IPS-20b (cell line): ENCODE data around the gene PHACTR2.
A peak's percentile ranks its signal among the peaks of the same experiment; 100 is the strongest.

Experiments
- H3K27ac ChIP-seq: one replicate; pipeline ENCODE4 v1.5.1; 2013; ENCODE audit warnings: low read length
- H3K27me3 ChIP-seq: 2 replicates; pipeline ENCODE4 v1.6.1; 2013; ENCODE audit warnings: mild to moderate bottlenecking, low read length, inconsistent platforms; ENCODE audit not compliant: insufficient read depth
- H3K36me3 ChIP-seq: 2 replicates; pipeline ENCODE4 v1.6.1; 2013; ENCODE audit warnings: low read depth, mild to moderate bottlenecking, inconsistent platforms, low read length, moderate library complexity; ENCODE audit not compliant: insufficient read depth
- H3K4me1 ChIP-seq: 2 replicates; pipeline ENCODE4 v1.6.1; 2013; ENCODE audit warnings: mild to moderate bottlenecking, control low read depth, inconsistent platforms, low read length, moderate library complexity; ENCODE audit not compliant: insufficient read depth
- H3K4me3 ChIP-seq: 2 replicates; pipeline ENCODE4 v1.5.1; 2013; ENCODE audit warnings: mild to moderate bottlenecking, low read length, inconsistent platforms
- H3K9ac ChIP-seq: 2 replicates; pipeline ENCODE4 v1.6.1; 2013; ENCODE audit warnings: low read depth, mild to moderate bottlenecking, inconsistent platforms, low read length, moderate library complexity
- H3K9me3 ChIP-seq: 2 replicates; pipeline ENCODE4 v1.6.1; 2013; ENCODE audit warnings: mild to moderate bottlenecking, low read depth, low read length, inconsistent platforms; ENCODE audit not compliant: insufficient read depth

PHACTR2 gene

DNA sequence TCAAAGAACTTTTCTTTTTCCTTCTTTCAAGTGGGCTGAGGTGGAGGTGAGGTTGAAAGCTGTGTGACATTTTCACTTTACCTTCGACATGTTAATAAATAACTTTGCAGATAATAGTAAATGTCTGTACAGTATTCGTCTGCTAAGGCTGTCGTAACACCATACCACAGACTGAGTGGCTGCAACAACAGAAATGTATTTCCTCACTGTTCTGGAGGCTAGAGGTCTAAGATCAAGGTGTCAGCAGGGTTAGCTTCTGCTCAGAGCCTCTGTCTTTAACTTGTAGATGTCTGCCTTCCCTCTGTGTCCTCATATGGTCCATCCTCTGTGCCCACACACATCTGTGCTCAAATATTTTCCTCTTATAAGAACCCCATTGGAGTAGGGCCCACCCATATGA is 14.9 kb downstream of the PHACTR2 start:
- Histone ChIP-seq H3K27ac (no peak overlapping the region), H3K9me3 (no peaks in the 10 kb centered on the region), H3K9ac (no peak overlapping the region), H3K4me1 (peaks cover 61% of the 10 kb centered on the region), H3K4me3 (no peak overlapping the region), H3K27me3 (no peaks in the 10 kb centered on the region), H3K36me3 (no peaks in the 10 kb centered on the region)

DNA sequence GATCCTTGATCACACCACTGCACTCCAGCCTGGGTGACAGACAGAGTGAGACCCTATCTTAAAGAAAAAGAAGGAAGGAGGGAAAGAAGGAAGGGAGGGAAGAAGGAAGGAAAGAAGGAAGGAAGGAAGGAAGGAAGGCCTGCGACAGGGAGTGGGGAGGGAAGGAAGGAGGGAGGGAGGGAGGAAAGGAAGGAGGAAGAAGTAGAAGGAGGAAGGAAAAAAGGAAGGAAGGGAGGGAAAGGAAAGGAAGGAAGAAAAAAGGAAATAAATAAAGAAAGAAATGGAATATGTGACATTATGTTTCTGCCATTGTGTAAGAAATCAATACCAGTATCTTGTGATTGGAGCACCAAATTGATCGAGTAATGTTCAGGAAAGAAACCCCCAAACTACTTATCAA is 16.2 kb downstream of the PHACTR2 start:
- no peak overlapping the region for H3K9ac ChIP-seq
- no peak overlapping the region for H3K4me3 ChIP-seq
- no peak overlapping the region for H3K27ac ChIP-seq
- H3K9me3 ChIP-seq: no peaks in the 10 kb centered on the region
- peaks cover 61% of the 10 kb centered on the region for H3K4me1 ChIP-seq
- H3K36me3 ChIP-seq: no peaks in the 10 kb centered on the region
- H3K27me3 ChIP-seq: no peaks in the 10 kb centered on the region

DNA sequence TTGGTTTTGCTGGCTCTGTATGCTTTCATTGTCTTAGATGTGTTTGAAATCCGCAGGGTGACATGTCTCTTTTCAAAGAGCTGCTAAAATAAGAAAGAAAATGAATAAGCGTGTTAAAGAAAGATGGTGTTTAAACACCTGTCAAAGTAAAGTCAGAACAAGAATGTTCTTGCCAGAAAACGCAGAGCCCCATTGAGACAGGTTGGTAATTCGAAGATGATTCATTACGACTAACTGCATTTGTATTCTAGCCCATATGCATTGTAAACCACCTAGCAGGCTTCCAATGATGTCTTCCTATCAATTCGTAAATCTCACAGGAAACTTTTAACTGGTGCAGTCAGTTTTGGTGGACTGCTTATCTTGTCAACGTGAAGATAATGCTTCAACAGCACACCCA is 16.8 kb downstream of the PHACTR2 start:
- H3K4me1 ChIP-seq: peaks cover 61% of the 10 kb centered on the region
- H3K9ac ChIP-seq: no peak overlapping the region
- H3K9me3 ChIP-seq: no peaks in the 10 kb centered on the region
- H3K27me3 ChIP-seq: no peaks in the 10 kb centered on the region
- H3K27ac ChIP-seq: no peak overlapping the region
- H3K36me3 ChIP-seq: no peaks in the 10 kb centered on the region
- H3K4me3 ChIP-seq: no peak overlapping the region

DNA sequence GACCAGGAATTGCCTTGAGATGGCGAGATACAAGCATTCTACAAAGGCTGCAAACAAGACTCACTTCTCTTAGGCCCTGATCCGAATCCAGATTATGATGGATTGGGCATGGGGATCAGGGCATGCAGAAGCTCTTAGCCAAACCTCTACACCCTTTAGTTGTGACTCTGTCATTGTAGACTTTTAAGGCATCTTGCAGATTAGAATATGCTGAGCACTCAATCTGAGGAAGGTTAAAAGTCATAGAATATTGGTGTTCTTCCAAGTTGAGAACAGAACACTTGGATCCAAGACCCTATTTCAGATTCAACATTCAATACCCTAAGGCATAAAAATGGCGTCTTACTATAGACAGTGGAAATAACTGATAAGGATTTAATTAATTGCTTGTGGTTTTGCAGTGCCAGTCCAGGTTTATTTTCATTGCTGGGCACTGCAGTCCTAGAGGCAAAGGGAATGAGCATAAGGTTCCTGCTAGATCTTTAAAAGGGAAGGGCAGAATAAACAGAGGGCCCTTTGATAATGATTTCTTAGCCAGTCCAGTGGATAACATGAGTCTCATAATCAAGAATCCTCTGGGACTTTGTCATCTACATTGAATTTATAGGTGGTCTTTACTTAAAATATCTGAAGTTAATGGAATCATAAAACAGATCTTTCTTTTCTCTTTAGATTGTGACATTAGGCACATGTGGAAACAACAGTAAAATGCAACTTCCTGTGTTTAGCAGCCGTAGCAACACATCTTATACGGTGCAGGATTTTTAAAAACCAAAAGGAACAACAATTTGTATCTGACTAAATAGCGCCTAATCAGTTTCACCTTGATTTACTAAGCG is 17.6 kb downstream of the PHACTR2 start:
- Histone ChIP-seq H3K36me3 (no peaks in the 10 kb centered on the region), H3K27ac (no peak overlapping the region), H3K4me1 (peaks cover 54% of the 10 kb centered on the region)

DNA sequence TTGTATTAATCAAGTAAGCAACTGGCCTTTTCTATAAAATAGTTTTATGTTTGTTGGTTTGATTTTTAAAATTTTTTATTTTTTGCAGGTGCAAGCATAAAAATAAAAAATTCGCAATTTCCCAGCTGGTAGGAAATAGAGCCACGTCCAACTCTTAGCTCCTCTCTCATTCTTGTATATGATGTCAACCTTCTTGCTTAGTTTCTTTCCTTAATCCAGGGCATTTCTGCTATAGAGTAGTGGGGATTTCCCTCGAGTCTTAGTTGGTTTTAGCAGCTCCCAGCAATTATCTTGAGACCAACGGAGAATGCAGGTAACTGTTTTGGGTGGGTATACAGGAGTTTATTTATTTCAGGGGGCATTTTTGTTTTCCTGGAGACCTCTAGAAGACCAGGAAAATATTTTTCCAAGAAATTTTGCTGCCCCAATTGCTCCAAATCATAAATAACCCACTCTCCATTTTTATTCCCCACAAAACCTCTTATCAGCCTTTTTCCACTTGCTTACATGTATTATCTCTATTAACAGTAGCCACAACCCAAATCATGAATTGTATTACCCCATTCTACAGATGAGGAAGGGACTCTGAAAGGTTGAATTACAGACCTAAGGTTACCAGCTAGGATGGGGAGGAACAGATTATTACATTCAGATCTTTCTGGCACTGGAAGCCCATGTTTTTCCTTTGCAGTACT is 18.4 kb downstream of the PHACTR2 start:
- Histone ChIP-seq H3K27me3 (no peaks in the 10 kb centered on the region), H3K9ac (no peak overlapping the region), H3K27ac (no peak overlapping the region), H3K36me3 (no peaks in the 10 kb centered on the region), H3K4me1 (peaks cover 52% of the 10 kb centered on the region), H3K4me3 (no peak overlapping the region), H3K9me3 (no peaks in the 10 kb centered on the region)

More for the DNA sequence above, 17.6 kb downstream of the PHACTR2 start:
- no peak overlapping the region for H3K9ac ChIP-seq
- H3K4me3 ChIP-seq: no peak overlapping the region
- H3K9me3 ChIP-seq: no peaks in the 10 kb centered on the region
- no peaks in the 10 kb centered on the region for H3K27me3 ChIP-seq

DNA sequence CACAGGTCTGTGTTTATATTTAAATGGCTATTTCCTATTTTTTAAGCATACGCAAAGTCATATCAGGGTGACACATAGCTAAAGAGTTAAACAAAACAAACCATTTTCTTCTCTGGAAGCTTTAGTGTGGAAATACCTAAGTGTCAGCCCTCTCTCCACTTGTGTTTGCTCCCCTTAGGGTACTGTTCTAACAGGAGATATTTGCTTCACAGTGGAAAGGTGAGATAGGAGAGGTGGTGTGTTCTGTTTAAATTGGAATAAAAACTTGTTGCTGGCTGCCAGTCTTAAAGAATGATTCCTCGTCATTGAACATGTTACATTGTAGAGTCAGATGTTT is 18.9 kb downstream of the PHACTR2 start:
- Histone ChIP-seq H3K36me3 (no peaks in the 10 kb centered on the region), H3K4me1 (peaks cover 49% of the 10 kb centered on the region), H3K9ac (no peak overlapping the region), H3K9me3 (no peaks in the 10 kb centered on the region), H3K27me3 (no peaks in the 10 kb centered on the region), H3K4me3 (no peak overlapping the region), H3K27ac (no peak overlapping the region)

DNA sequence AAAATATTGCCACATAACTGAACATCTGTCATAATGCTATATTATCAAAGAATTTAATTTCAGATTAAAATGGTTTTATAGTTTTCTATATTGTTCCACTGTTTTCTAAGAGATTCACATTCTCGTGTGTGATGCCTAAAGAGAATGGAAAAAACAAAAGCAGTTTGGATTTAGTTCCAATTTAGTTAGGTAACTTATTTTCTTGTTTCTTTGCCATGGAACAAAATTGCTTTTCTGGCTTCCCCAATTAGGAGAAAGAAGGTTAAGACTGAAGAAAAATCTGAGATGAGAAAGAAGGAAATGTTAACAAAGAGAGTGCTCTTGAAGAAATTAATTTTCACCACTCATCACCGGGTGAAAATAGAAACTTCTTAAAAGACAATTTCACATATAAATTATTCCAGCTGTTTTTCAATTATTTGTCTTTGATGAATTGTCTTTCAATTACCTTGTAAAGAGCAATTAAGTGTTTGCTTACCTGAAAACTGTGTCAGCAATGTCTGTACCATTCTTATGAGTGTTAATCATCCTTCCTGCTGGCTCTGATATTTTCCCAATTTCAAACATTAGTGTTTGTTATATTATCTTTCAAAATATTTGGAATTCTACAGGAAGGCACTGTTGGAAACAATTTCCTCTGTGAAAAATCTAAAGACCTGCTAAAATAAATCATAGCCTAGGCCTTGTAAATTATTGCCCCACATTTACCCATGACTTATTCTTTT is 19.5 kb downstream of the PHACTR2 start:
- no peaks in the 10 kb centered on the region for H3K9me3 ChIP-seq
- no peak overlapping the region for H3K4me3 ChIP-seq
- peaks cover 43% of the 10 kb centered on the region for H3K4me1 ChIP-seq
- no peaks in the 10 kb centered on the region for H3K36me3 ChIP-seq
- H3K27me3 ChIP-seq: no peaks in the 10 kb centered on the region
- no peak overlapping the region for H3K27ac ChIP-seq
- H3K9ac ChIP-seq: no peak overlapping the region

DNA sequence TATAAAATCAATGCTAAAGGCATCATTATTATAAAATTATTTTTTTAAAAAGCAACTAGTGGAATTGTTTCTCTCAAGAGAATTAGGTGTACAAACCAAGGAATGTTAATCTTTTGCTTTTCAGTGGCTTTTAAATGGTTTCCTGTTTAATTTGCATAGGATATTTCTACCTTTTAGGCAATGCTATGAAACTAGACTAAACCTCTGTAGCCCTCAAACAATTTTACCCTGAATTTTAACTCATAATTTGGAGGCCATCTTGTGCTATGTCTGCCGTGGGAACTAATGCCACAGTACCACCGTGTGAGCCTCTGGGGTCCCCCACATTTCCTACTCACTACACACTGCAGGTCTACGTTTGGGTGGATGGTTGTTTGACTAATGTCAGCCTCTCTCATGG is 20.6 kb downstream of the PHACTR2 start:
- no peaks in the 10 kb centered on the region for H3K9me3 ChIP-seq
- no peaks in the 10 kb centered on the region for H3K27me3 ChIP-seq
- no peak overlapping the region for H3K4me3 ChIP-seq
- no peaks in the 10 kb centered on the region for H3K36me3 ChIP-seq
- peaks cover 40% of the 10 kb centered on the region for H3K4me1 ChIP-seq
- H3K9ac ChIP-seq: no peak overlapping the region
- H3K27ac ChIP-seq: peak overlapping the region; percentile 25

DNA sequence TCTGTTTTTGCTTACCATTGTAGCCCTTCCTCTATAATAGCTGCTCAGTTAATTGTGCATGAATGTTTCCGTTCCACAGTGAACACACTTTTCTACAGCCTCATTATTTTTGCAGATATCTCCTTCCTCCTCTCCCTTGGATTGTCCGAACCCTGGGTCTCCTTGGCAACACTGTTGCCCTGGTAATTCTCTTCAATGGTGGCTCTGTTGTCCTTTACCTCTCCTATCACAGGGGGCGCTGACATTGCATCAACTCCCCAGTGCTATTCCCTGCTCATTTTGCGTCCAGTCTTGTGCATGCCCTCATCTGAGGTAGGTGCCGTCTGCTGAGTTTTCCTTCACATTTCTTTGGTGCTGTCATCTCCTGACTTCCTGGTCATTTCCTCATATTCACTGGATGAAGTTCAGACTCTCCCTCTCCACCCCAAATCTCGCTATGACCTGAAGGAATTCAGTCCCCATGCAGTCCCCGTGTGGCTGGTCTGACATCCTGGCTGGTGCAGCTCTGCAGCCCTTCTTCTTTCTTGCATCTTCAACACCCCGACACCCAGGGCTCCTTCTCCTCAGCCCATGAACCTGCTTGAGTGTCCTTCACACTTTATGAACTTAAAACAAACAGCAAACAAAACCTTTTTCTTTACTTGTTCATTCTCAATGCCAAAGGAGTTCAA is 21.1 kb downstream of the PHACTR2 start:
- Histone ChIP-seq H3K27ac (peak overlapping the region; percentile 25), H3K9me3 (no peaks in the 10 kb centered on the region), H3K4me3 (no peak overlapping the region), H3K4me1 (peaks cover 40% of the 10 kb centered on the region), H3K27me3 (no peaks in the 10 kb centered on the region), H3K36me3 (no peaks in the 10 kb centered on the region), H3K9ac (no peak overlapping the region)

DNA sequence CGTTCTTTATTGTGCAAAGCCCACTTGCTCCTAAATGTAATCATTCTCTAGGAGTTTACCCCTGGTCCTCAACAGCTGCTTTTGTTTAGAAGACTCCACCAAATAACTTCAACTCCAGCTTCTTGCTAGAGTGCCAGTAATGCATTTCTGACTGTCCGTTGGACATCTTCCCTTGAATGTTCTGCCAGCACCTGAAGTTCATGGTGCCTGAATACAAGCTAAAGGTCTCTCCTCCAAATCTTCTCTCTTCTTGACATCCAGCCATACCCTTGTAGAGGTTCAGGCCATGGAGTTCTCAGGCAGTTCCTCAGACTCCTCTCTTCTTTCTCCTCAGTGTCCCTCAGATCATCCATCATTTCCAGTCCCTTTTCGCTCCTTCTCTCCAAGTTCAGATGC is 21.7 kb downstream of the PHACTR2 start:
- Histone ChIP-seq H3K36me3 (no peaks in the 10 kb centered on the region), H3K27ac (no peak overlapping the region), H3K4me3 (no peak overlapping the region), H3K27me3 (no peaks in the 10 kb centered on the region), H3K4me1 (peaks cover 36% of the 10 kb centered on the region), H3K9me3 (no peaks in the 10 kb centered on the region), H3K9ac (no peak overlapping the region)

DNA sequence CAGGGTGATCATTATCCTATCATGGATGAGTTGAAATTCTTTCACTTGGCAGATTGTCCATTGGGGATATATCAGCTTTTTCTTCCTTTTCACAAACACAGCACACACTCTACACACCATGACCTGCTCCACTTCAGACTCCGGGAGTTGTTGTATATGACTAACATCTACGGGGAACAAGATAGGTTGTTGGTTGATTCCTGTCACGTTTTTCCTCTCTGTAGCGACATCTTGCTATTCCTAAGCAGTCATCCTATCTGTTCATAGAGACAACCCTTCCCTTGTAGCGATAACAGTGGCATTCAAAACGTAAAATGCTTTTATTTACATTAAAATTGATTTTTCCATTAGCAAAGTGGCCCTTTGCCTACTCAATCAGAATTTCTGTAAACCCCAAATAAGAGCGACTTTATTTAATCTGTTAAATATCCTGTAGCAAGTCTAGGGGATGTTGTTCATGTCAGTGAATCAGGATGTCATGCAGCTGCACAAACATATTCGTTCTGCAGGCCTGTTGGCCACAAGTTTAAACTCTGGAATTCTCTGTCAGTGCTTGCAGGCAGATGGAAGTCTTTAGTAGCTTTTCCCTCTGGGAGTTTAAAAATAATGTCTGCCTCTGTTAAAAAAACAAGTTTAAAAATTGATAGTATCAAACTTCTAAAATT is 23.1 kb downstream of the PHACTR2 start:
- H3K4me3 ChIP-seq: no peak overlapping the region
- H3K9ac ChIP-seq: no peak overlapping the region

More for the DNA sequence above, 23.1 kb downstream of the PHACTR2 start:
- no peaks in the 10 kb centered on the region for H3K36me3 ChIP-seq
- no peaks in the 10 kb centered on the region for H3K9me3 ChIP-seq
- no peaks in the 10 kb centered on the region for H3K27me3 ChIP-seq
- H3K27ac ChIP-seq: no peak overlapping the region
- H3K4me1 ChIP-seq: peaks cover 24% of the 10 kb centered on the region
